HepG2 (cell line): Measurements from ENCODE around the gene RMI2. TPM values are rescaled to one million over a fixed set of nuclear protein-coding genes. Genes with fewer than 3 reads are reported as not detected.
A peak's percentile ranks its signal among the peaks of the same experiment; 100 is the strongest.

ENCODE experiments used
- ATF3 ChIP-seq: sonication (generic); formaldehyde crosslinking; IDR thresholded peaks from 2 replicates; pipeline ENCODE4 v1.4.0; 2020; ENCODE audit warnings: missing genetic modification reagents
- CBX5 ChIP-seq: sonication (generic); formaldehyde crosslinking; IDR thresholded peaks from 2 replicates; pipeline ENCODE4 v1.4.0; 2020; ENCODE audit warnings: missing genetic modification reagents, borderline replicate concordance
- GATAD1 ChIP-seq: IDR thresholded peaks from 2 replicates; pipeline ENCODE4 v1.6.1; 2016; ENCODE audit warnings: missing genetic modification reagents, missing compliant biosample characterization
- HIC2 ChIP-seq: sonication (generic); formaldehyde crosslinking; IDR thresholded peaks from 2 replicates; pipeline ENCODE4 v1.9.0; 2022; ENCODE audit warnings: low read depth, missing genetic modification reagents
- HOXA5 ChIP-seq: sonication (generic); formaldehyde crosslinking; IDR thresholded peaks from 2 replicates; pipeline ENCODE4 v1.4.0; 2020; ENCODE audit warnings: missing genetic modification reagents
- IRF2 ChIP-seq: IDR thresholded peaks from 2 replicates; pipeline ENCODE4 v1.6.1; 2018; ENCODE audit warnings: missing genetic modification reagents, missing compliant biosample characterization
- KLF11 ChIP-seq: IDR thresholded peaks from 2 replicates; pipeline ENCODE4 v1.6.1; 2016; ENCODE audit warnings: missing compliant biosample characterization
- LRRFIP1 ChIP-seq: sonication (generic); formaldehyde crosslinking; conservative IDR thresholded peaks from 2 replicates; pipeline ENCODE4 v1.4.0; 2020; ENCODE audit warnings: missing genetic modification reagents
- MED8 ChIP-seq: sonication (generic); formaldehyde crosslinking; IDR thresholded peaks from 2 replicates; pipeline ENCODE4 v1.8.1; 2023; ENCODE audit warnings: mild to moderate bottlenecking, missing genetic modification reagents; ENCODE audit not compliant: insufficient replicate concordance
- MTA3 ChIP-seq: sonication (generic); formaldehyde crosslinking; IDR thresholded peaks from 2 replicates; pipeline ENCODE4 v1.4.0; 2020; ENCODE audit warnings: missing genetic modification reagents
- PCBP2 ChIP-seq: fragments of 200-400 bp; formaldehyde crosslinking; optimal IDR thresholded peaks from 2 replicates; pipeline ENCODE3; 2018; ENCODE audit warnings: low read length, low read depth; ENCODE audit not compliant: poor library complexity, severe bottlenecking
- TEAD3 ChIP-seq: optimal IDR thresholded peaks from 2 replicates; pipeline ENCODE3; 2016; ENCODE audit warnings: borderline replicate concordance
- ZFYVE20 ChIP-seq: sonication (generic); formaldehyde crosslinking; IDR thresholded peaks from 2 replicates; pipeline ENCODE4 v1.8.0; 2023; ENCODE audit warnings: low read depth, mild to moderate bottlenecking, moderate library complexity, missing genetic modification reagents, borderline replicate concordance
- ZNF331 ChIP-seq: sonication (generic); formaldehyde crosslinking; IDR thresholded peaks from 2 replicates; pipeline ENCODE4 v1.4.0; 2020; ENCODE audit warnings: missing genetic modification reagents
- ZNF543 ChIP-seq: sonication (generic); formaldehyde crosslinking; IDR thresholded peaks from 2 replicates; pipeline ENCODE4 v1.4.0; 2020; ENCODE audit warnings: mild to moderate bottlenecking, missing genetic modification reagents
- ZNF549 ChIP-seq: sonication (generic); formaldehyde crosslinking; IDR thresholded peaks from 2 replicates; pipeline ENCODE4 v1.5.0; 2020; ENCODE audit warnings: missing genetic modification reagents
- ZNF556 ChIP-seq: sonication (generic); formaldehyde crosslinking; IDR thresholded peaks from 2 replicates; pipeline ENCODE4 v1.4.0; 2020; ENCODE audit warnings: mild to moderate bottlenecking, missing genetic modification reagents, borderline replicate concordance
- ZNF576 ChIP-seq: sonication (generic); formaldehyde crosslinking; IDR thresholded peaks from 2 replicates; pipeline ENCODE4 v1.4.0; 2020; ENCODE audit warnings: mild to moderate bottlenecking, missing genetic modification reagents
- ZNF777 ChIP-seq: sonication (generic); formaldehyde crosslinking; IDR thresholded peaks from 2 replicates; pipeline ENCODE4 v1.4.0; 2020; ENCODE audit warnings: missing genetic modification reagents
- ZNF879 ChIP-seq: sonication (generic); formaldehyde crosslinking; IDR thresholded peaks from 2 replicates; pipeline ENCODE4 v1.8.1; 2023; ENCODE audit warnings: missing genetic modification reagents
- polyA plus RNA-seq, 8 experiments: library from polyadenylated mRNA; depleted of rRNA in 3 of 8; stranded (reverse) in 7 of 8; unstranded in 1 of 8; fragments of >200 nt; fragmentation: Illumina TruSeq in 4 of 8; extraction: Trizol in 4 of 8; gene quantifications; 2 replicates each; pipeline versions ENCODE4 v1.2.1 to v1.2.3, GENCODE V29; 2011 to 2016; ENCODE audit warnings: low read depth in 4 of 8, missing spikeins in 1 of 8, mixed read lengths in 1 of 8; ENCODE audit not compliant: insufficient read depth in 1 of 8
- total RNA-seq, 5 experiments: library from RNA; depleted of rRNA; stranded (reverse); fragments of >200 nt; fragmentation: Illumina TruSeq; extraction: Trizol; gene quantifications; 2 replicates each; pipeline ENCODE4 v1.2.3, GENCODE V29; 2016; ENCODE audit warnings: low read depth in 1 of 5
- TF ChIP-seq, protein P1 (sequence below): sonication (generic); formaldehyde crosslinking; IDR thresholded peaks from 2 replicates; pipeline ENCODE4 v1.8.0; 2022; ENCODE audit warnings: mild to moderate bottlenecking, missing genetic modification reagents, moderate library complexity
- TF ChIP-seq, protein P2 (sequence below): sonication (generic); formaldehyde crosslinking; IDR thresholded peaks from 2 replicates; pipeline ENCODE4 v1.4.0; 2020; ENCODE audit warnings: missing genetic modification reagents

The RMI2 gene
- total and polyA plus RNA-seq, 2 of the 13 experiments (the other 11 are each of a cell fraction or from before 2014, with no cell fraction given): 24.5 to 55.7 TPM

- TF ChIP-seq MED8 (peak; percentile 6), MTA3 (CRISPR knock-in tag) (no peak), CBX5 (CRISPR knock-in tag) (0 out of 2 replicates have a peak, but pooled peaks have one; percentile 13), GATAD1 (CRISPR knock-in tag) (0 out of 2 replicates have a peak, but pooled peaks have one; percentile 6), ZNF879 (0 out of 2 replicates have a peak, but pooled peaks have one; percentile 34), HOXA5 (CRISPR knock-in tag) (peak; percentile 5; the same call in 1 of the 2 replicates), ZNF549 (CRISPR knock-in tag) (no peak), LRRFIP1 (CRISPR knock-in tag) (no peak), HIC2 (CRISPR knock-in tag) (peak; percentile 31; the same call in 1 of the 2 replicates), ZNF543 (CRISPR knock-in tag) (no peak), ZNF331 (CRISPR knock-in tag) (no peak; the same call in 1 of the 2 replicates), ZNF576 (CRISPR knock-in tag) (0 out of 2 replicates have a peak, but pooled peaks have one; percentile 79), ATF3 (CRISPR knock-in tag) (no peak), PCBP2 (no peak), KLF11 (CRISPR knock-in tag) (peak; percentile 35; the same call in 1 of the 2 replicates), ZFYVE20 (CRISPR knock-in tag) (peak; percentile 72; the same call in 1 of the 2 replicates), TEAD3 (CRISPR knock-in tag) (peak; percentile 2), ZNF777 (CRISPR knock-in tag) (peak; percentile 23; the same call in 1 of the 2 replicates), ZNF556 (CRISPR knock-in tag) (0 out of 2 replicates have a peak, but pooled peaks have one; percentile 62), IRF2 (CRISPR knock-in tag) (no peak)
- TF ChIP-seq, protein P1, sequence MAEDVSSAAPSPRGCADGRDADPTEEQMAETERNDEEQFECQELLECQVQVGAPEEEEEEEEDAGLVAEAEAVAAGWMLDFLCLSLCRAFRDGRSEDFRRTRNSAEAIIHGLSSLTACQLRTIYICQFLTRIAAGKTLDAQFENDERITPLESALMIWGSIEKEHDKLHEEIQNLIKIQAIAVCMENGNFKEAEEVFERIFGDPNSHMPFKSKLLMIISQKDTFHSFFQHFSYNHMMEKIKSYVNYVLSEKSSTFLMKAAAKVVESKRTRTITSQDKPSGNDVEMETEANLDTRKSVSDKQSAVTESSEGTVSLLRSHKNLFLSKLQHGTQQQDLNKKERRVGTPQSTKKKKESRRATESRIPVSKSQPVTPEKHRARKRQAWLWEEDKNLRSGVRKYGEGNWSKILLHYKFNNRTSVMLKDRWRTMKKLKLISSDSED (CRISPR knock-in tag): no peak
- TF ChIP-seq, protein P2, sequence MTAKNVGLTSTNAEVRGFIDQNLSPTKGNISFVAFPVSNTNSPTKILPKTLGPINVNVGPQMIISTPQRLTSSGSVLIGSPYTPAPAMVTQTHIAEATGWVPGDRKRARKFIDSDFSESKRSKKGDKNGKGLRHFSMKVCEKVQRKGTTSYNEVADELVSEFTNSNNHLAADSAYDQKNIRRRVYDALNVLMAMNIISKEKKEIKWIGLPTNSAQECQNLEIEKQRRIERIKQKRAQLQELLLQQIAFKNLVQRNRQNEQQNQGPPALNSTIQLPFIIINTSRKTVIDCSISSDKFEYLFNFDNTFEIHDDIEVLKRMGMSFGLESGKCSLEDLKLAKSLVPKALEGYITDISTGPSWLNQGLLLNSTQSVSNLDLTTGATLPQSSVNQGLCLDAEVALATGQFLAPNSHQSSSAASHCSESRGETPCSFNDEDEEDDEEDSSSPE (CRISPR knock-in tag): no peak
These were observed 37.4 kb upstream of the RMI2 start (continued) for GRCh38 chr16:11307639-11308492.
